ENCODE data around the gene KCNK18. TPM values are rescaled to one million over a fixed set of nuclear protein-coding genes. Genes with fewer than 3 reads are reported as not detected.

The KCNK18 gene
- total and polyA plus RNA-seq, 10 of the 15 experiments (the other 5 are each of a cell fraction or from before 2014, with no cell fraction given): not detected

- ATAC-seq: no peak
Observed at GRCh38 chr10:117254338-117254737, 57.0 kb downstream of the KCNK18 start.

DNA sequence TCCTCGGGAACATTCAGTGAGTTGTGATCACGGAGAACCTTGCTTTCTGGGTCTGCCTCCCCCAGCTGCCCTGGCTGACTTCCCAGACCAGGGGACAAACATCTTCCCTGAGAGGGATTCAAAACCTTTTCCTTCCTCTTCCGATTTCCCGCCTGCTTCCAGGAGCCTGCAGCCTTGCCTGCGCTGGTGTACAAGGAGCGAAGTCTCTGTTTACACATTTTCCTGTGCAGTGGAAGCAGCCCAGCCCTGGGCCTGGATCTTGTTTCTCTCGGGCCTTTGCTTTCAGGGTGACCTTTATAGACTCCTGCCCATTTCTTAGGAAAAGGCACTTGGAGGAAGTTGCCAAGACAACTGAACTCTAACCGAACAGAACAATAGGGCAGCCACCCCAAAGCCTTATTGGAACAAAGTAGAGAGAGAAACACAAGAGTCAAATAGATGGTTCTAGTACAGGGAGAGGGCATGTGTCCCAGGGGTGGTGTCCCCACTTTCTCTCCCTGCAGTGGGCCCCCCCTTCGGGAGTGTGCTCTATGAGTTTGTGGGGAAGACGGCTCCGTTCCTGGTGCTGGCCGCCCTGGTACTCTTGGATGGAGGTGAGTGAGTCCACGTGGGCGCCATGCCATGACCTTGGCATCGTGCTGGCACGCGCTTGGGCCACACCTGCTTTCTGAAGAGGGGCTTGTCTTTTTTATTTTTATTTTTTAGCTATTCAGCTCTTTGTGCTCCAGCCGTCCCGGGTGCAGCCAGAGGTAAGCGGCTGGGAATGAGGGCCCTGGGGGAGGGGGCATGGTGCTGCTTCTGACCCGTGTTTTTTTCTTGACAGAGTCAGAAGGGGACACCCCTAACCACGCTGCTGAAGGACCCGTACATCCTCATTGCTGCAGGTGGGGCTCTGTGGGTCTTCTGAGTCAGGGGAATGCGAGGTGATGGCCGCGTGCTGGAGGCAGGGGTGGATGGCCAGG lies 57.8 kb downstream of the KCNK18 start:
- ATAC-seq (no peak), FAIRE-seq (no peak), DNase-seq (ENCODE audit: low read depth, low spot score) (no peak)
- ChIA-PET POLR2A (no interaction called here), RAD21 (ENCODE audit: unreplicated experiment) (no interaction called here), CTCF (no interaction called here), SMC1A (ENCODE audit: uncharacterized antibody, unreplicated experiment) (no interaction called here)
- 58% methylated on average over 26 of the region's 26 CpGs for WGBS (ENCODE audit: insufficient coverage, insufficient replicate concordance, low lambda C conversion rate, missing lambda C conversion rate)
- no peak overlapping the region for H3K27ac ChIP-seq (ENCODE audit: control insufficient read depth, insufficient read depth)
- H3K4me2 ChIP-seq (ENCODE audit: control insufficient read depth, insufficient read depth): no peak overlapping the region
- H3K4me3 ChIP-seq: no peak overlapping the region
- H2AFZ ChIP-seq (ENCODE audit: control insufficient read depth, low read depth, low read length): no peak overlapping the region
- BruUV-seq (replicated peaks): no TSS peak
- no peaks in the 10 kb centered on the region for H3K36me3 ChIP-seq (ENCODE audit: control insufficient read depth in 2 of 2, insufficient read depth in 2 of 2, low read length in 1 of 2)
- no peaks in the 10 kb centered on the region for H3K79me2 ChIP-seq (ENCODE audit: control insufficient read depth, insufficient read depth, low read length)
- in situ Hi-C loops (cut with MboI) (no loop called here), intact Hi-C loops (cut with micrococcal nuclease; ENCODE audit: unreplicated experiment) (no loop called here)
- no peaks in the 10 kb centered on the region for H3K9me3 ChIP-seq (replicated peaks; ENCODE audit: control insufficient read depth, insufficient read depth, low read length)
- no peaks in the 10 kb centered on the region for H3K4me1 ChIP-seq (ENCODE audit: control insufficient read depth, insufficient read depth, low read length)
- H3K27me3 ChIP-seq (replicated peaks in 1 of 2; ENCODE audit: control insufficient read depth in 2 of 2, insufficient read depth in 2 of 2, low read length in 1 of 2): no peaks in the 10 kb centered on the region
- no peaks in the 10 kb centered on the region for H4K20me1 ChIP-seq (ENCODE audit: control insufficient read depth, insufficient read depth)
- no peak overlapping the region for H3K9ac ChIP-seq (ENCODE audit: control insufficient read depth, insufficient read depth, low read length)
- TF ChIP-seq STAT3 (IDR thresholded peaks at IDR 0.05; ENCODE audit: low read depth, low read length) (no peak), CEBPZ (IDR thresholded peaks at IDR 0.05; ENCODE audit: low read depth, low read length) (no peak), NFYB (IDR thresholded peaks at IDR 0.05; ENCODE audit: insufficient read depth, low read depth, low read length) (no peak)
- TF ChIP-seq, protein P1, sequence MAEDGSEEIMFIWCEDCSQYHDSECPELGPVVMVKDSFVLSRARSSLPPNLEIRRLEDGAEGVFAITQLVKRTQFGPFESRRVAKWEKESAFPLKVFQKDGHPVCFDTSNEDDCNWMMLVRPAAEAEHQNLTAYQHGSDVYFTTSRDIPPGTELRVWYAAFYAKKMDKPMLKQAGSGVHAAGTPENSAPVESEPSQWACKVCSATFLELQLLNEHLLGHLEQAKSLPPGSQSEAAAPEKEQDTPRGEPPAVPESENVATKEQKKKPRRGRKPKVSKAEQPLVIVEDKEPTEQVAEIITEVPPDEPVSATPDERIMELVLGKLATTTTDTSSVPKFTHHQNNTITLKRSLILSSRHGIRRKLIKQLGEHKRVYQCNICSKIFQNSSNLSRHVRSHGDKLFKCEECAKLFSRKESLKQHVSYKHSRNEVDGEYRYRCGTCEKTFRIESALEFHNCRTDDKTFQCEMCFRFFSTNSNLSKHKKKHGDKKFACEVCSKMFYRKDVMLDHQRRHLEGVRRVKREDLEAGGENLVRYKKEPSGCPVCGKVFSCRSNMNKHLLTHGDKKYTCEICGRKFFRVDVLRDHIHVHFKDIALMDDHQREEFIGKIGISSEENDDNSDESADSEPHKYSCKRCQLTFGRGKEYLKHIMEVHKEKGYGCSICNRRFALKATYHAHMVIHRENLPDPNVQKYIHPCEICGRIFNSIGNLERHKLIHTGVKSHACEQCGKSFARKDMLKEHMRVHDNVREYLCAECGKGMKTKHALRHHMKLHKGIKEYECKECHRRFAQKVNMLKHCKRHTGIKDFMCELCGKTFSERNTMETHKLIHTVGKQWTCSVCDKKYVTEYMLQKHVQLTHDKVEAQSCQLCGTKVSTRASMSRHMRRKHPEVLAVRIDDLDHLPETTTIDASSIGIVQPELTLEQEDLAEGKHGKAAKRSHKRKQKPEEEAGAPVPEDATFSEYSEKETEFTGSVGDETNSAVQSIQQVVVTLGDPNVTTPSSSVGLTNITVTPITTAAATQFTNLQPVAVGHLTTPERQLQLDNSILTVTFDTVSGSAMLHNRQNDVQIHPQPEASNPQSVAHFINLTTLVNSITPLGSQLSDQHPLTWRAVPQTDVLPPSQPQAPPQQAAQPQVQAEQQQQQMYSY (CRISPR knock-in tag; IDR thresholded peaks at IDR 0.05): no peak

More at GRCh38 chr10:117254338-117254737, 57.0 kb downstream of the KCNK18 start:
- CTCF ChIA-PET: no interaction called here
- WGBS (ENCODE audit: insufficient coverage, insufficient replicate concordance, low lambda C conversion rate, missing lambda C conversion rate): 46% methylated on average over 9 of the region's 9 CpGs
- Histone ChIP-seq H3K4me2 (ENCODE audit: control insufficient read depth, insufficient read depth) (no peak overlapping the region), H3K9ac (ENCODE audit: control insufficient read depth, insufficient read depth, low read length) (no peak overlapping the region), H3K4me1 (ENCODE audit: control insufficient read depth, insufficient read depth, low read length) (no peaks in the 10 kb centered on the region), H3K36me3 (ENCODE audit: control insufficient read depth in 2 of 2, insufficient read depth in 2 of 2, low read length in 1 of 2) (no peaks in the 10 kb centered on the region), H3K9me3 (replicated peaks; ENCODE audit: control insufficient read depth, insufficient read depth, low read length) (no peaks in the 10 kb centered on the region), H3K27ac (ENCODE audit: control insufficient read depth, insufficient read depth) (no peak overlapping the region), H3K27me3 (replicated peaks in 1 of 2; ENCODE audit: control insufficient read depth in 2 of 2, insufficient read depth in 2 of 2, low read length in 1 of 2) (no peaks in the 10 kb centered on the region), H3K79me2 (ENCODE audit: control insufficient read depth, insufficient read depth, low read length) (no peaks in the 10 kb centered on the region), H3K4me3 (no peak overlapping the region), H4K20me1 (ENCODE audit: control insufficient read depth, insufficient read depth) (no peaks in the 10 kb centered on the region), H2AFZ (ENCODE audit: control insufficient read depth, low read depth, low read length) (no peak overlapping the region)
- POLR2A ChIA-PET: no interaction called here
- RAD21 ChIA-PET (ENCODE audit: unreplicated experiment): no interaction called here
- intact Hi-C loops (cut with micrococcal nuclease; ENCODE audit: unreplicated experiment): no loop called here
- FAIRE-seq (no peak), DNase-seq (ENCODE audit: low read depth, low spot score) (no peak)
- no peak for TF ChIP-seq TCF7 (IDR thresholded peaks at IDR 0.05; ENCODE audit: borderline replicate concordance)
- no peak for TF ChIP-seq SREBF1 (IDR thresholded peaks at IDR 0.05; ENCODE audit: low read length)
- no peak for TF ChIP-seq ZNF274 (IDR thresholded peaks at IDR 0.05; ENCODE audit: insufficient read depth, insufficient read length)
- no peak for TF ChIP-seq SMC3 (IDR thresholded peaks at IDR 0.05; ENCODE audit: borderline replicate concordance, low read length)
- no peak for TF ChIP-seq MYC (IDR thresholded peaks at IDR 0.05; ENCODE audit: insufficient read depth, insufficient read length, insufficient replicate concordance, low read length, severe bottlenecking)
- BruUV-seq (replicated peaks): no TSS peak
- SMC1A ChIA-PET (ENCODE audit: uncharacterized antibody, unreplicated experiment): no interaction called here
- in situ Hi-C loops (cut with MboI): no loop called here

All from GM12878 (cell line).